HepG2 (cell line): ENCODE data around the gene CCDC154. TPM values are rescaled to one million over a fixed set of nuclear protein-coding genes. Genes with fewer than 3 reads are reported as not detected.

Source experiments
- CHD2 ChIP-seq: IDR thresholded peaks from 2 replicates; pipeline ENCODE4 v1.6.1; 2011; ENCODE audit warnings: low read depth, low read length, improper control_type of control experiment
- FOXA3 ChIP-seq: IDR thresholded peaks from 2 replicates; pipeline ENCODE4 v1.6.1; 2016; ENCODE audit warnings: missing genetic modification reagents, missing compliant biosample characterization
- GLI4 ChIP-seq: sonication (generic); formaldehyde crosslinking; IDR thresholded peaks from 2 replicates; pipeline ENCODE4 v1.5.1; 2020; ENCODE audit warnings: missing genetic modification reagents, mild to moderate bottlenecking, moderate library complexity, borderline replicate concordance
- HIVEP1 ChIP-seq: sonication (generic); formaldehyde crosslinking; IDR thresholded peaks from 2 replicates; pipeline ENCODE4 v1.4.0; 2020; ENCODE audit warnings: mild to moderate bottlenecking, missing genetic modification reagents
- IRF1 ChIP-seq: sonication (generic); formaldehyde crosslinking; IDR thresholded peaks from 2 replicates; pipeline ENCODE4 v1.4.0; 2020; ENCODE audit warnings: low read depth, mild to moderate bottlenecking, missing genetic modification reagents
- NCOR1 ChIP-seq: fragments of 200-600 bp; sonication (generic); IDR thresholded peaks from 2 replicates; pipeline ENCODE4 v1.7.0; 2017; ENCODE audit warnings: antibody characterized with exemption, low read length, borderline replicate concordance
- POGZ ChIP-seq: sonication (generic); formaldehyde crosslinking; IDR thresholded peaks from 2 replicates; pipeline ENCODE4 v1.4.0; 2020; ENCODE audit warnings: mild to moderate bottlenecking, missing genetic modification reagents
- RFX1 ChIP-seq: fragments of 450-650 bp; IDR thresholded peaks from 2 replicates; pipeline ENCODE4 v1.6.1; 2017
- SCMH1 ChIP-seq: sonication (generic); formaldehyde crosslinking; IDR thresholded peaks from 2 replicates; pipeline ENCODE4 v1.9.0; 2021; ENCODE audit warnings: missing genetic modification reagents, mild to moderate bottlenecking, borderline replicate concordance
- SSRP1 ChIP-seq: IDR thresholded peaks from 2 replicates; pipeline ENCODE4 v1.6.1; 2016; ENCODE audit warnings: control low read depth
- ZFYVE20 ChIP-seq: sonication (generic); formaldehyde crosslinking; IDR thresholded peaks from 2 replicates; pipeline ENCODE4 v1.8.0; 2023; ENCODE audit warnings: low read depth, mild to moderate bottlenecking, moderate library complexity, missing genetic modification reagents, borderline replicate concordance
- ZKSCAN1 ChIP-seq: fragments of 150-350 bp; IDR thresholded peaks from 2 replicates; pipeline ENCODE4 v1.6.1; 2014; ENCODE audit warnings: low read length
- ZNF160 ChIP-seq: sonication (generic); formaldehyde crosslinking; IDR thresholded peaks from 2 replicates; pipeline ENCODE4 v1.8.0; 2022; ENCODE audit warnings: mild to moderate bottlenecking, inconsistent platforms, missing genetic modification reagents
- ZNF496 ChIP-seq: sonication (generic); formaldehyde crosslinking; IDR thresholded peaks from 2 replicates; pipeline ENCODE4 v1.8.1; 2023; ENCODE audit warnings: mild to moderate bottlenecking, moderate library complexity, missing genetic modification reagents; ENCODE audit not compliant: insufficient replicate concordance
- ZNF563 ChIP-seq: sonication (generic); formaldehyde crosslinking; IDR thresholded peaks from 2 replicates; pipeline ENCODE4 v1.8.0; 2022; ENCODE audit warnings: mild to moderate bottlenecking, moderate library complexity, missing genetic modification reagents
- ZNF570 ChIP-seq: sonication (generic); formaldehyde crosslinking; IDR thresholded peaks from 2 replicates; pipeline ENCODE4 v1.4.0; 2020; ENCODE audit warnings: mild to moderate bottlenecking, missing genetic modification reagents, borderline replicate concordance
- ZNF589 ChIP-seq: sonication (generic); formaldehyde crosslinking; conservative IDR thresholded peaks from 2 replicates; pipeline ENCODE4 v1.8.0; 2022; ENCODE audit warnings: mild to moderate bottlenecking, moderate library complexity, missing genetic modification reagents
- ZNF773 ChIP-seq: sonication (generic); formaldehyde crosslinking; IDR thresholded peaks from 2 replicates; pipeline ENCODE4 v1.4.0; 2020; ENCODE audit warnings: missing genetic modification reagents, borderline replicate concordance
- ZSCAN12 ChIP-seq: sonication (generic); formaldehyde crosslinking; IDR thresholded peaks from 2 replicates; pipeline ENCODE4 v1.9.0; 2021; ENCODE audit warnings: mild to moderate bottlenecking, missing genetic modification reagents
- polyA plus RNA-seq, 8 experiments: library from polyadenylated mRNA; depleted of rRNA in 3 of 8; stranded (reverse) in 7 of 8; unstranded in 1 of 8; fragments of >200 nt; fragmentation: Illumina TruSeq in 4 of 8; extraction: Trizol in 4 of 8; gene quantifications; 2 replicates each; pipeline versions ENCODE4 v1.2.1 to v1.2.3, GENCODE V29; 2011 to 2016; ENCODE audit warnings: low read depth in 4 of 8, missing spikeins in 1 of 8, mixed read lengths in 1 of 8; ENCODE audit not compliant: insufficient read depth in 1 of 8
- total RNA-seq, 5 experiments: library from RNA; depleted of rRNA; stranded (reverse); fragments of >200 nt; fragmentation: Illumina TruSeq; extraction: Trizol; gene quantifications; 2 replicates each; pipeline ENCODE4 v1.2.3, GENCODE V29; 2016; ENCODE audit warnings: low read depth in 1 of 5
- TF ChIP-seq, protein P1 (sequence below): sonication (generic); formaldehyde crosslinking; IDR thresholded peaks from 2 replicates; pipeline ENCODE4 v1.4.0; 2020; ENCODE audit warnings: missing genetic modification reagents
- TF ChIP-seq, protein P2 (sequence below): sonication (generic); formaldehyde crosslinking; IDR thresholded peaks from 2 replicates; pipeline ENCODE4 v1.4.0; 2020; ENCODE audit warnings: missing genetic modification reagents

Gene CCDC154
- total and polyA plus RNA-seq, 2 of the 13 experiments (the other 11 are each of a cell fraction or from before 2014, with no cell fraction given): 0.92 to 1.5 TPM

GRCh38 chr16:1474796-1475551 lies 30.6 kb upstream of the CCDC154 start, which contains the start of gene CLCN7 (continued):
- TF ChIP-seq NCOR1 (no peak), FOXA3 (peak; percentile 76), CHD2 (no peak), RFX1 (no peak), ZNF496 (CRISPR knock-in tag) (no peak), ZFYVE20 (CRISPR knock-in tag) (no peak; the same call in 1 of the 2 replicates), HIVEP1 (CRISPR knock-in tag) (no peak), SSRP1 (CRISPR knock-in tag) (no peak), GLI4 (peak; percentile 26; the same call in 1 of the 2 replicates), IRF1 (CRISPR knock-in tag) (no peak), ZNF570 (peak; percentile 94; the same call in 1 of the 2 replicates), ZNF563 (CRISPR knock-in tag) (peak; percentile 96), ZNF160 (CRISPR knock-in tag) (no peak; the same call in none of the 2 replicates), POGZ (CRISPR knock-in tag) (0 out of 2 replicates have a peak, but pooled peaks have one; percentile 24), ZNF589 (CRISPR knock-in tag) (peak; percentile 92), ZNF773 (CRISPR knock-in tag) (peak; percentile 28; the same call in 1 of the 2 replicates), ZSCAN12 (CRISPR knock-in tag) (peak; percentile 67; the same call in 1 of the 2 replicates), SCMH1 (CRISPR knock-in tag) (no peak), ZKSCAN1 (no peak)
- TF ChIP-seq, protein P1, sequence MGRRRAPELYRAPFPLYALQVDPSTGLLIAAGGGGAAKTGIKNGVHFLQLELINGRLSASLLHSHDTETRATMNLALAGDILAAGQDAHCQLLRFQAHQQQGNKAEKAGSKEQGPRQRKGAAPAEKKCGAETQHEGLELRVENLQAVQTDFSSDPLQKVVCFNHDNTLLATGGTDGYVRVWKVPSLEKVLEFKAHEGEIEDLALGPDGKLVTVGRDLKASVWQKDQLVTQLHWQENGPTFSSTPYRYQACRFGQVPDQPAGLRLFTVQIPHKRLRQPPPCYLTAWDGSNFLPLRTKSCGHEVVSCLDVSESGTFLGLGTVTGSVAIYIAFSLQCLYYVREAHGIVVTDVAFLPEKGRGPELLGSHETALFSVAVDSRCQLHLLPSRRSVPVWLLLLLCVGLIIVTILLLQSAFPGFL (CRISPR knock-in tag): 0 out of 2 replicates have a peak, but pooled peaks have one; percentile 88
- TF ChIP-seq, protein P2, sequence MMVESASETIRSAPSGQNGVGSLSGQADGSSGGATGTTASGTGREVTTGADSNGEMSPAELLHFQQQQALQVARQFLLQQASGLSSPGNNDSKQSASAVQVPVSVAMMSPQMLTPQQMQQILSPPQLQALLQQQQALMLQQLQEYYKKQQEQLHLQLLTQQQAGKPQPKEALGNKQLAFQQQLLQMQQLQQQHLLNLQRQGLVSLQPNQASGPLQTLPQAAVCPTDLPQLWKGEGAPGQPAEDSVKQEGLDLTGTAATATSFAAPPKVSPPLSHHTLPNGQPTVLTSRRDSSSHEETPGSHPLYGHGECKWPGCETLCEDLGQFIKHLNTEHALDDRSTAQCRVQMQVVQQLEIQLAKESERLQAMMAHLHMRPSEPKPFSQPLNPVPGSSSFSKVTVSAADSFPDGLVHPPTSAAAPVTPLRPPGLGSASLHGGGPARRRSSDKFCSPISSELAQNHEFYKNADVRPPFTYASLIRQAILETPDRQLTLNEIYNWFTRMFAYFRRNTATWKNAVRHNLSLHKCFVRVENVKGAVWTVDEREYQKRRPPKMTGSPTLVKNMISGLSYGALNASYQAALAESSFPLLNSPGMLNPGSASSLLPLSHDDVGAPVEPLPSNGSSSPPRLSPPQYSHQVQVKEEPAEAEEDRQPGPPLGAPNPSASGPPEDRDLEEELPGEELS (CRISPR knock-in tag): peak; percentile 48; the same call in 1 of the 2 replicates
